ENCODE results near the gene ADCY7.

Gene ADCY7

GRCh38 chr16:50269061-50269705, 2.8 kb downstream of the ADCY7 start:
- DNase-seq = no peak

DNA sequence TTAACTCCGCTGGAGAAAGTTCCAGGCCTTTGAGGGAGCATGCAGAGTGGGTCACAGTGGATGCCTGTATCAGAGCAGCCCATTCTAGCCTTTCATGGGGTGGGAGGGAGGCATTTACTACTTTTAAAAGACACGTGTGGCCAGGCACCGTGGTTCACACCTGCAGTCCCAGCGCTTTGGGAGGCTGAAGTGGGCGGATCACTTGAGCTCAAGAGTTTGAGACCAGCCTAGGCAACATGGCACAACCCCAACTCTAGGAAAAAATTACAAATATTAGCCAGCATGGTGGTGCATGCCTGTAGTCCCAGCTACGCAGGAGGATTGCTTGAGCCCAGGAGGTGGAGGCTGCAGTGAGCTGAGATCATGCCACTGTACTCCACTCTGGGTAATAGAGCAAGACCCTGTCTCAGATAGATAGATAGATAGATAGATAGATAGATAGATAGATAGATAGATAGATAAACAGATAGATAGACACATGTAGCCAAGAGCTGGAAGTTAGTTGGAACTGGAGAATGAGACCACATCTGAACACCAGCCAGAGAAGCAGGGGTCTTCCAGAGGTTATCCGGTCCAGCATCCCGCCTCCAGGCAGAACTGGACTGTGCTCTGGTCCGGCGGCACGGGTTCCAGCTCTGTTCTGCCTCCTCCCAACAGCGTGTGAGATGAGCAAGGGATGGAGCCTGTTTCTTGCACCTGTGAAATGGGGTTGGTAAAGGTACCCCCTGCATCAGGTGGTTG, 3.6 kb downstream of the ADCY7 start:
- DNase-seq = no peak

DNA sequence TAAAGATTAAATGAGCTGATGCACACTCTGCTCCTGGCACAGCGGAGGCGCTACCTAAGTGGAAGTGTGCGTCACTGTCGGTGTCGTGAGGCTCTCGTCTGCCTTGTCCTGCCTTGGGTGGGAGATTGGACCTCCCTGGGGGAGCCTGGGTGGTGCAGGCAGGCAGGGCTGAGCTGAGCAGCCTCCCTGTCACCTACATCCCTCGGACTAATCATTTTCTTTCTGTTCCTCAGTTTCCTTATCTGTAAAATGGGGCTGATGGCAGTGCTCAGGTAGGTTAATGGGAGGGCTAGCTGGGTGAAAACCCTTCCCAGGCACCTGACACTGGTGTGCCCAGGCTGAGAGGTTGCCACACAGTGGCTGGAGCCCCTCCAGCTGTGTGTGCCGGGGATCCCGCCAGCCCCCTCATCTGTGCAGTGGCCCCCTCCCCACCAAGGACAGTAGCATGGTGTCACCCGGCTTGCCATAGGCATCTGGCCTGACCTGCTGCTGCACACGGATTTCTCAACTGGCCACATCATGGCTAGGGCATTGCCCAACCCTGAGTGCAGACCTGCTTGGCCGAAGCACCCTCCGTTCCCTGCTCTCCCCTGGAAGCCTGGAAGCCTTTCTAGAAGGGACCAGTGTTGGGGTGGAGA, 4.3 kb downstream of the ADCY7 start:
- no peak for DNase-seq

DNA sequence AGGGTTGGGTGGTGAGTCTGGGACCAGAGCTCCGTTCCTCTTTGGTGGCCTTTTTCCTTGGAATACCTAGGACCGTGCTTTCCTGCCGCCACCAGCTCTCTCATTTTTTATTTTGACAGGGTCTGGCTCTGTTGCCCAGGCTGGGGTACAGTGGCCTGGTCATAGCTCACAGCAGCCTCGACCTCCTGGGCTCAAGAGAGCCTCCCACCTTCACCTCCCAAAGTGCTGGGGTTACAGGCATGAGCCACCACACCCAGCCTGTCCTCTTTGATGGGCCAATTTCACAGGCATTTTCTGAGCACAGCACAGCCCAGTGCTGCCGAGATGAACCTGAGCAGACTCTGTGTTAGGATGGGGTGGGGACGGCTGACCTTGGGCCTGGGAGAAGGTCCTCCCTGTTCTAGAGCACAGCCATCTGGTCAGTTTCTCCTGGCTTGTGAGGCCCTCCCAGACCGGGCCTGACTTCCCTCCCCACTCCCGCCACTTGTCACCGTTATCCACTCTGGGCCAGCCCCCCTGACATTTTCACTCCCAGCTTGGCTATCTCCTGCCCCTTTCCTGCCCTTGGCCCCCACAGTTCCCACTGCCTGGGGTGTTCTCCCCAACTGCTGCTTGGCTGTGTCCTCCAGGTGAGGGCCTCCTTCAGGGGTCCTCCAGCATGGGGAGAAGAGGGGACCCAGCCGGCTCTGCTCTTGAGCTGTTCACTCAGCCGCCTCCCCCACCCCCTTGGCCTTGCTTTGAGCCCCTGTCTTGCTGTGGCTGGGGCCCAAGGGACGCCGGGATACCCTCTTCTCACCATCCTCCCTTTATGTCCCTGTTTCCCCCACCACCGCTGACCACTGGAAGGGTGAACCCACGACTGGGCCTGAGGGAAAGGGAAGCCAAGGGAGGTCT, 5.0 kb downstream of the ADCY7 start:
- DNase-seq = no peak

DNA sequence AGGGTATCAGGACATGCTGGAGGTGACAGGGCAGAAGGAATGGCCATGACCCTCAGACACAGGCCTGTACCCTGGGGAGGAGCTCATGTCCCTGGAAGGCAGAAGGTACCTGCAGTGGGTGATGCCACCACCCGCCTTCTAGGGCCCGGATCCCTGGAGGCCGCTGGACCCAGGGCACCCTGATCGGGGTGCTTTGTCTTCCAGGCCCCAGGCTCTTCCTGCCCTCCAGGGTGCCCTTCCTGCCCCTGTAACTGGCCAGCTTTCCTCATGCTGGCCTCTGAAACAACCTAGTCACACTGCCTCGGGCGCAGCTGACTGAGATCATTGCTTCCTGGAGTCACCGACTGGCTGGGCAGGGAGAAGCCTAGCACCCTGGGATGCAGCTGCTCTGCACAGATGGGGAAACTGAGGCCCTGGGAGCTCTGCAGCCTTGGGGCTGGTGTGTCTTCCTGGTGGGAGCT, 5.8 kb downstream of the ADCY7 start:
- DNase-seq = no peak

- no peak for DNase-seq
Observed at GRCh38 chr16:50272687-50273381, 6.5 kb downstream of the ADCY7 start.

DNA sequence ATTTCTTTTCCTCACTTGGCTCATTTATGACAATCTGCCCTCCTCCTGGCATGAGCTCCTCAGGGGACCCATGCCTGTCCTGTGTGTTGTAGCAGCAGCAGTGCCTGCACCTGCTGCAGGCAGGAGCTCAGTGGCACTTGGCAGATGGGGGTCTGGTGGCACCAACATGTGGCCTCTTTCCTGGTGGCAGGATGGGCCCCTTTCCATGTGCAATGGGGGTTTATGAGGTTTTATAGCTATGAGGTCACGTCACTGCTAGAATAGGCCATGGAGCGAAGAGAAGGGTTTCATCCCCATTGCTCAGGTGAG, 7.0 kb downstream of the ADCY7 start:
- no peak for DNase-seq

DNA sequence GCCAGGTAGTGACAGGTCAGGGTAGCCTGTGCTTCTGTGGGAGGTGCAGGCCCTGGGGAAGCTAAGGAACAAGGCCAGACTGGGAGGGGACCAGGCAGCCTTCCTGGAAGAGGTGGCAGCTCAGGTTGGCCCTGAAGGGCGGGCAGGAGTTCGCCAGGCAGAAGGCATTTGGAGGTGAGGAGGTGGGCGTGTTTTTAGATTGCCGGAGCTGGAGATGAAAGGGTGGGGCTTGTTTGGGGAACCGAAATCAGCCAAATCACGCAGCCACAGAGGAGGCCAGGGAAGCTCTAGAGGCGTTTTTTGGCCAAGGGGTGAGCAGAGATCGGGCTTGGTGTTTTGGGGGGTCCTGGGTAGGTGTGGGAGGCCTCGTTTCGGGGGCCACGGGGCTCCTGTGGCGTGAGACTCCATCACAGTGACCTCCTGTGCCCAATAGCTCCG, 7.6 kb downstream of the ADCY7 start:
- peak; percentile 65 for DNase-seq

DNA sequence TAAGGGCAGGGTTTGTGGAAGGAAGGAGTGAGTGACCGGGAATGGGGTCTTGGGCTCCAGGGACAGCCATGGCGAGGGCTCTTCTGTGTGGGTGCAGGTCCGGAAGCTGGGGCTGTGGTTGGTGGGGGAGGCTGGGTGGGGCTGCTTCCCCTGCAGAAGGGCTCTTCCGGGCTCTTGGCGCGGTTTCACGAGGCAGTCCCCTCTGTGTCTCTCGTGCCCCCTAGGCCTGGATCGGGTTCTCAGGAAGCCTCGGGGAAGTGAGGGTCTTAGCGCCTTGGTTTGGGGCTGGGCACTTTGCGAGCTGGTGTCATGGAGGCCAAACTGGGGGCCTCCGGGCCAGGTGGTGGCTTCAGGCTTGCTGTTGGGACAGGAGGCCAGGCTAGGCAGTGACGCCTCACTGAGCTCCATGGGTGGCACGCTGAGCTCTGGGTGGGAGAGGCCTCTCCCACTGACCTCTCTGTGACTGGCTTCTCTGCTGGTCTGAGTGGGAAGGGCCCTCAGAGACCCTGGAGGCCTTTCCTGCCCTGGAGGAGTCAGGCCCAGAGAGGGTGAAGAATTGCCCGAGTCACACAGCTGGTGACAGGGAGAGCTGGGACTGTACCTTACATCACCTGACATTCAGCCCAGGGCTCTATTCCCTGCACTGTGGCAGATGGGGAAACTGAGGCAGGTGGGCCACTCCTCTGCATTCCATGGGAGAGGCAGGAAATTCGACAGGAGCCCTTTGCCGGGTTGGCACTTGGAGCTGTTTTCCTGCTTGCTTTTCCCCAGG, 8.2 kb downstream of the ADCY7 start:
- peak; percentile 67 for DNase-seq

GRCh38 chr16:50275098-50275415, 8.7 kb downstream of the ADCY7 start:
- DNase-seq = no peak

GRCh38 chr16:50275428-50276325, 9.3 kb downstream of the ADCY7 start:
- DNase-seq = no peak

DNA sequence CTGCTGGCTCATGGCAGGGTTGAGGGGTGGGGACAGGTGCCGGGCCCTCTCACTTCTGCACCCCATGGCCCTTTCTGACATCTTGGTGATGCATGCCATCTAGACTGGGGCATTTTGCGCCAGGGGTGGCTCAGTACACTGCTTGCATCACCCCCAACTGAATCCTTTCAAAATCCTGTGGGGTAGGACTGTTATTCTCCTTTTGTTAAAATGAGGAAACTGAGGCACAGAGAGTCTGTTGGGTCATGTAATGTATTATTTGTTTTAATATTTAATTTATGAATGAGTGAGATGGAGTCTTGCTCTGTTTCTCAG, 9.9 kb downstream of the ADCY7 start:
- DNase-seq = no peak

GRCh38 chr16:50276801-50277555, 10.6 kb downstream of the ADCY7 start:
- peak; percentile 55 for DNase-seq

DNA sequence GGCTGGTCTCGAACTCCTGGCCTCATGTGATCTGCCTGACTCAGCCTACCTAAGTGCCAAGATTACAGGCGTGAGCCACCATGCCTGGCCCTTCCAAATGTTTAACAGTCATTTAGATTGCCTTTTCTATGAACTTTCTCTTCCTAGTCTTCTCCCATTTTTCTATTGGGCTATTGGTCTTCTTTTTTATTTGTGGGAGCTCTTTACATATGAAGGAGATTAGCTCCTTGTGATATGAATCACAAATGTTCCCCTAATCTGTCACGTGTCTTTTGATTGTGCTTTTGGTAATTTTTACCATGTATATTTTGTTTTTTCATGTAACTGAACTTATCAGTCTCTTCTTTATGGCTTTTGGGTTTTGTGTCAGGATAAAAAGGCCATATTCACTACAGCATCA, 11.9 kb downstream of the ADCY7 start:
- DNase-seq = no peak

DNA sequence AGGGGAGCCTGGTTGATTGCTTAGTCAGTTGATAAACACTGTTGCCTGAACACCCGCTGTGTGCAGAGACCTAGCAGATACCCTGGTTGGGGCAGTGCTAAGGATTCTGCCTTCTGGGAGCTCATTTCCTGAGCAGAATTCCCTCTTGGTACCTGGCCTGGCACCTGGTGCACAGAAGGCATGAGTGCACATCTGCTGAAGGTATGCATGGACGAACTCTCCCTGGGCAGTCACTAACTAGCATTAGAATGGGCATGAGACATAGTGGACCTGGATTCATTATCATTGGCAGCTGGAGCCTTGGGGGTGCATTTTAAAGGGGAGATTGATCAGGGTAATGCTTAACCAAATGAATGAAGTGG, 13.1 kb downstream of the ADCY7 start:
- no peak for DNase-seq

- DNase-seq = no peak
Observed at GRCh38 chr16:50280932-50281331, 14.6 kb downstream of the ADCY7 start.

DNA sequence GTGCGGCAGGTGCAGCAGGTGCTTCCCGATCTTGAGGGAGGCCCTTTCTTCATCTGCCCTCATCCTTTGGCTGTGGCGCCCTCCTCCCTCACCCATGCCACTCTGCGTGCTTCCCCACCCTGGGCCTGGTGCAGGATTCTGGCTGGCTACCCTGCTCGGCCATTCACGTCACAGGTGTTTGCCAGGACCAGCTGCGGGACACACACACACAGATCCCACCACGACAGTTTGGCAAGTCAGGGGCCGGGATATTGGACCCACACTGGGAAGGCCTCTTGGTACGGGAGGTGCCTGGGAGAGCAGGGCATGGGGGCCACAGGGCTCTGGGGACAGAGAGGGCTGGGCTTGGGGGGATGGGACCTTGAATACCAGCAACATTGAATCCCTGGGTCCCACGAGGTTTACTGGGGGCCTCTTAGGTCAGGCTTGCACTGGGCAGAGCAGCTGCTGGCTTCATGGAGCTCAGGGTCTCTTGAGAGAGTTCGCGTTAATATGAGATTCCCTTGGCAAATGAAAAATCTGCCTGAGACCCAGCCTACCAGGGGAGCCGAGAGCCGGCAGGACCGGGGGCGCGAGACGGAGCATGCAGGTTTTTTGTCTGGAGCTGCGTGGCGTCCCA, 15.1 kb downstream of the ADCY7 start:
- no peak for DNase-seq

GRCh38 chr16:50282010-50282538, 15.7 kb downstream of the ADCY7 start:
- peak; percentile 80 for DNase-seq

GRCh38 chr16:50282955-50283631, 16.7 kb downstream of the ADCY7 start:
- DNase-seq = no peak

Data from activated CD4-positive, alpha-beta T cell treated with anti-CD3 and anti-CD28 coated beads, Interleukin-2, Interleukin-6, amounts not matched to agents 100 ng/mL and 50 ng/mL, durations not matched to agents 16 hours and 8 hours (primary cell).